Heart left ventricle (tissue), 16 donors: ENCODE measurements around the gene SRD5A3. TPM values are rescaled to one million over a fixed set of nuclear protein-coding genes. Genes with fewer than 3 reads are reported as not detected.

Experiments used
- ATAC-seq, 4 donors: fragments of 200-7000 bp; cut with Tn5 transposase; one replicate each; pipeline ENCODE4 v1.9.1; 2020 to 2022; ENCODE audit warnings: moderate library complexity in 4 of 4, mild to moderate bottlenecking in 3 of 4, moderate number of reproducible peaks in 1 of 4
- DNase-seq, 5 donors: peaks; one replicate each; pipeline ENCODE4 v3.0.0-alpha.2; 2020
- H3K27ac ChIP-seq, 12 donors: fragments of 200-600 bp; sonication (generic) in 4 of 12; one replicate each; pipeline versions ENCODE4 v1.5.0 to v1.8.0; 2016 to 2022; ENCODE audit warnings: mild to moderate bottlenecking in 2 of 12
- H3K27me3 ChIP-seq, 9 donors: fragments of 200-600 bp; sonication (generic) in 2 of 9; one replicate each; pipeline versions ENCODE4 v1.5.1 to v1.8.0; 2016 to 2022; ENCODE audit warnings: mild to moderate bottlenecking in 3 of 9
- H3K36me3 ChIP-seq, 9 donors: fragments of 200-600 bp; sonication (generic) in 2 of 9; one replicate each; pipeline versions ENCODE4 v1.5.0 to v1.8.0; 2018 to 2022; ENCODE audit warnings: mild to moderate bottlenecking in 2 of 9
- H3K4me1 ChIP-seq, 12 donors: fragments of 200-600 bp; sonication (generic) in 4 of 12; one replicate each; pipeline versions ENCODE4 v1.5.0 to v1.8.0; 2016 to 2022; ENCODE audit warnings: mild to moderate bottlenecking in 3 of 12
- H3K4me3 ChIP-seq, 12 donors: fragments of 200-600 bp; sonication (generic) in 4 of 12; one replicate each; pipeline versions ENCODE4 v1.5.0 to v1.8.0; 2017 to 2022; ENCODE audit warnings: mild to moderate bottlenecking in 9 of 12, moderate library complexity in 4 of 12
- H3K9me3 ChIP-seq, 12 donors: fragments of 200-600 bp; sonication (generic) in 4 of 12; one replicate each; pipeline versions ENCODE4 v1.5.0 to v1.8.0; 2016 to 2022; ENCODE audit warnings: mild to moderate bottlenecking in 1 of 12
- POLR2A ChIP-seq, 2 donors: fragments of 450-650 bp; IDR thresholded peaks; one replicate each; pipeline ENCODE4 v1.6.1; 2017; ENCODE audit warnings: antibody characterized with exemption in 2 of 2, mild to moderate bottlenecking in 2 of 2, moderate library complexity in 2 of 2
- WGBS, 4 donors: extraction: QIAGEN DNeasy Blood & Tissue Kit in 2 of 4; methylation state at CpG; one replicate each; pipeline versions ENCODE4 v1.1.5 to v1.1.7; 2013 to 2018; 5-methylcytosine and 5-hydroxymethylcytosine counted together
- intact Hi-C, 10 donors: fragments of 100-400 bp; cut with DNase I; formaldehyde crosslinking; loops; one replicate each; pipeline versions ENCODE4 v1.11.1 to v1.14.2; 2022
- polyA plus RNA-seq, 2 donors: library from polyadenylated mRNA; stranded (reverse); fragments of 200-250 nt; gene quantifications; one replicate each; pipeline ENCODE4 v1.2.3, GENCODE V29; 2013
- total RNA-seq, 9 donors: library from RNA; depleted of rRNA in 2 of 9; stranded (reverse); fragments of >200 nt in 2 of 9; fragmentation: NEBNext Ultra II Directional in 3 of 9; extraction: Animal tissue kit (Norgen Biotek cat#: 25700) in 3 of 9; gene quantifications; one replicate each; pipeline versions ENCODE4 v1.1.0 to v1.2.4, GENCODE V29; 2016 to 2023
- TF ChIP-seq, protein P1 (sequence below), 12 donors: fragments of 200-600 bp; sonication (generic) in 4 of 12; IDR thresholded peaks; one replicate each; pipeline versions ENCODE4 v1.5.0 to v1.8.0; 2018 to 2022; ENCODE audit warnings: antibody characterized with exemption in 12 of 12, mild to moderate bottlenecking in 5 of 12
- donor health status: ischemic (EF 13 %, LVEDD 7.1; RV severe dilation, severe dysfunction).
- donor health status: healthy with polysubstance abuse.
- donor health status: DM: no; HTN: yes; CAD: no.
- donor health status: DM: no; HTN: no; CAD: no.
- donor health status: ischemic (EF 25% LVEDD 6.9; RV normal size, moderate dysfunction).
- donor health status: ischemic (EF 25% LVEDD 5.7; RV mildly dilated, moderate dysfunction).
- donor health status: healthy.
- donor health status: DM: yes; HTN: yes; CAD: no.
- donor health status: ischemic (EF 35%, LVEDD 5.7; RV mildly dilated, moderate dysfunction).
- donor health status: nonischemic (EF 11% LVEDD 7.7; RV severe dilation, severe dysfunction).
- donor health status: DM: yes; HTN: yes; CAD: no.
- donor health status: PGD.
- donor health status: ischemic (EF 29% LVEDD 5.4; RV normal size, mild dysfunction).
- donor health status: nonischemic (EF 23%, LVEDD 6.1; RV moderate dilation, normal function).

SRD5A3 gene
- total and polyA plus RNA-seq, 11 donors: 4.5 to 16.8 (median 7.8) TPM

DNA sequence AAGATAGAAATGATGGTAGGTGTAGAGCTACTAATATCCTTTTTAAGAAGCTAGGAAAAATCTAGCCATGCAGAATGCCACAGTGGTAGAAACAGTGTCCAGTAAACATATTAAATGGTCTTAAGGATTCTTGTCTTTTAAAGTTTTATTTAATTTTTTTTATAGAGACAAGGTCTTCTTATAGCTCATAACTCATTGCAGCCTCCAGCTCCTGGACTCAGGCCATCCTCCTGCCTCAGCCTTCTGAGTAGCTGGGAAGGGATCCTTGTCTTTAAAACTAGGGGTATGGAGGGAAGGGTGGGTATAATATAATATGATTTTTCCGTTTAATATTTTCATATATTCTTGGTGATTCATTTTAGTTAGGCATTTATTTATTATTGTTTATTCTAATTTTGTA lies 53.5 kb downstream of the SRD5A3 start:
- H3K9me3 ChIP-seq: no peaks in the 10 kb centered on the region
- peak overlapping the region in 1 of 12 donors; percentile 97 for H3K27ac ChIP-seq
- intact Hi-C loops: loop anchor here in 7 of 10 donors (5.0 to 10.0 kb wide), 6 partner anchors 52 to 617 kb away; partner anchors contain the start of genes SRD5A3 (in 5 of the 7) and CLOCK (in 3 of the 7)
- peak overlapping the region in 4 of 12 donors; percentile 92 to 100 (median 96) for H3K4me3 ChIP-seq
- TF ChIP-seq POLR2A (IDR thresholded peaks at IDR 0.05): no peak
- TF ChIP-seq, protein P1, sequence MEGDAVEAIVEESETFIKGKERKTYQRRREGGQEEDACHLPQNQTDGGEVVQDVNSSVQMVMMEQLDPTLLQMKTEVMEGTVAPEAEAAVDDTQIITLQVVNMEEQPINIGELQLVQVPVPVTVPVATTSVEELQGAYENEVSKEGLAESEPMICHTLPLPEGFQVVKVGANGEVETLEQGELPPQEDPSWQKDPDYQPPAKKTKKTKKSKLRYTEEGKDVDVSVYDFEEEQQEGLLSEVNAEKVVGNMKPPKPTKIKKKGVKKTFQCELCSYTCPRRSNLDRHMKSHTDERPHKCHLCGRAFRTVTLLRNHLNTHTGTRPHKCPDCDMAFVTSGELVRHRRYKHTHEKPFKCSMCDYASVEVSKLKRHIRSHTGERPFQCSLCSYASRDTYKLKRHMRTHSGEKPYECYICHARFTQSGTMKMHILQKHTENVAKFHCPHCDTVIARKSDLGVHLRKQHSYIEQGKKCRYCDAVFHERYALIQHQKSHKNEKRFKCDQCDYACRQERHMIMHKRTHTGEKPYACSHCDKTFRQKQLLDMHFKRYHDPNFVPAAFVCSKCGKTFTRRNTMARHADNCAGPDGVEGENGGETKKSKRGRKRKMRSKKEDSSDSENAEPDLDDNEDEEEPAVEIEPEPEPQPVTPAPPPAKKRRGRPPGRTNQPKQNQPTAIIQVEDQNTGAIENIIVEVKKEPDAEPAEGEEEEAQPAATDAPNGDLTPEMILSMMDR (IDR thresholded peaks at IDR 0.05): no peak
- WGBS, 4 donors: 78 to 90% (median 82%) methylated on average over 1 of the region's 1 CpG
- DNase-seq (no peak), ATAC-seq (no peak)
- H3K27me3 ChIP-seq: no peaks in the 10 kb centered on the region
- peaks cover 0 to 67% (median 35%) of the 10 kb centered on the region in 12 donors for H3K4me1 ChIP-seq
- H3K36me3 ChIP-seq: peaks cover 0 to 50% (median 22%) of the 10 kb centered on the region in 9 donors

DNA sequence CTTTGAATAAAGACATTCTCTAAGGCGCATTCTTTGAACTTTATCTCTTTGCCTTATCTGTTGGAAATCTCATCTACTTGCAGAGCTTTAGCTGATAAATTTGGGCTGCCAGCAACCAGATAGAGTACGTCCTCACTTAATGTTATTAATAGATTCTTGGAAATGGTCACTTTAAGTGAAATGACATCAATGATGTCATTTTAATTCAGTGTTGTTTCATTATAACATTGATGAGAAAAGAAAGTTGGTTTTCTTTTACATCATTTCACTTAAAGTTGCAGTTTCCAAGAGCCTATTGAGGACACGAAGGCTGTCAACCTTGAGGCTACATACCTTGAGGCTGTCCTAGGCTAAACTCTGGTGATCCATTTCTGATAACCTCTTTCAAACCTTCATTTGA lies 59.0 kb downstream of the SRD5A3 start:
- DNase-seq: no peak
- Histone ChIP-seq H3K36me3 (peaks cover 0 to 80% (median 54%) of the 10 kb centered on the region in 9 donors), H3K4me1 (peaks cover 12 to 84% (median 27%) of the 10 kb centered on the region in 12 donors), H3K27ac (no peak overlapping the region), H3K4me3 (no peak overlapping the region), H3K9me3 (no peaks in the 10 kb centered on the region), H3K27me3 (no peaks in the 10 kb centered on the region)
- no peak for TF ChIP-seq POLR2A (IDR thresholded peaks at IDR 0.05)
- TF ChIP-seq, protein P1 (IDR thresholded peaks at IDR 0.05): no peak
- intact Hi-C loops: loop anchor here in 2 of 10 donors (5.0 to 10.0 kb wide), 2 partner anchors 37 to 140 kb away; partner anchors contain the start of gene CLOCK (in 1 of the 2)
- ATAC-seq: no peak
- 77 to 83% (median 80%) methylated on average over 3 of the region's 3 CpGs for WGBS, 4 donors

DNA sequence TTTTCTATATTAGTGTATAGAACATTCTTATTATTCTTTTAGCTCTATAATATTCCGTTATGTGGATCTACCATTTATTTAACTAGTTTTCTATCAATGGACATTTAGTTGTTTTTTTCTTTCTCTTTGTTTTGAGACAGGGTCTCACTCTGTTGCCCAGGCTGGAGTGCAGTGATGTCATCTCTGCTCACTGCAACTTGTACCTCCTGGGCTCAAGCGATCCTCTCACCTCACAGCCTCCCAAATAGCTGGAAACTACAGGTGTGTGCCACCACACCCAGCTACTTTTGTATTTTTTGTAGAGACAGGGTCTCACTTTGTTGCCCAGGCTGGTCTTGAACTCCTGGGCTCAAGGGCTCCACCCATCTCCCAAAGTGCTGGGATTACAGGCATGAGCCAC lies 60.5 kb downstream of the SRD5A3 start:
- Histone ChIP-seq H3K4me1 (peaks cover 9 to 80% (median 22%) of the 10 kb centered on the region in 12 donors), H3K36me3 (peaks cover 0 to 79% (median 49%) of the 10 kb centered on the region in 9 donors)
- WGBS, 4 donors: 95 to 99% (median 97%) methylated on average over 2 of the region's 2 CpGs

DNA sequence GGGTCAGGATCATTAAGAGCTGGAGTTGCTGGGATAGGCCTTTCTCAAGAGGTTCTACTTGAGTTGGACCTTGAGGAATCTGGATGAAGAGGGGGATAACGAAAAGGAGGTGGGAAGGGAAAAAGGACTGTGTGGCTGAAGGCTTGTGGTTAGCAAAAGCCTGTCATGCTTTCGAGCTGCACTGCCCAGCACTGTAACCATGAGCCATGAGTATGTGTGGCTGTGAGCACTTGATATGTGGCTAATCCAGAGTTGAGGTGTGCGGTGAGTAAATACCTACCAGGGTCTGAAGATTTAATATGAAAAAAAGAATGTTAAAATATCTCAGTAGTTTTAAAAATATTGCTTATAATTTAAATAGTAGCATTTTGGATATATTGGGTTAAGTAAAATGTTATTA lies 61.1 kb downstream of the SRD5A3 start:
- H3K36me3 ChIP-seq: peaks cover 0 to 80% (median 52%) of the 10 kb centered on the region in 9 donors
- no peak overlapping the region for H3K4me3 ChIP-seq
- WGBS, 4 donors: 88 to 96% (median 94%) methylated on average over 3 of the region's 3 CpGs
- DNase-seq: no peak
- H3K4me1 ChIP-seq: peaks cover 9 to 79% (median 22%) of the 10 kb centered on the region in 12 donors
- intact Hi-C loops: loop anchor here in 2 of 10 donors (5.0 to 10.0 kb wide), 2 partner anchors 35 to 138 kb away; partner anchors contain the start of gene CLOCK (in 1 of the 2)
- H3K27ac ChIP-seq: no peak overlapping the region
- no peaks in the 10 kb centered on the region for H3K9me3 ChIP-seq
- no peak for ATAC-seq
- H3K27me3 ChIP-seq: no peaks in the 10 kb centered on the region
- TF ChIP-seq, protein P1 (IDR thresholded peaks at IDR 0.05): no peak
- no peak for TF ChIP-seq POLR2A (IDR thresholded peaks at IDR 0.05)

More for the DNA sequence above, 60.5 kb downstream of the SRD5A3 start:
- no peak overlapping the region for H3K27ac ChIP-seq
- ATAC-seq (no peak), DNase-seq (no peak)
- H3K4me3 ChIP-seq: no peak overlapping the region
- TF ChIP-seq POLR2A (IDR thresholded peaks at IDR 0.05): no peak
- TF ChIP-seq, protein P1 (IDR thresholded peaks at IDR 0.05): no peak
- intact Hi-C loops: loop anchor here in 2 of 10 donors (5.0 to 10.0 kb wide), 2 partner anchors 36 to 138 kb away; partner anchors contain the start of gene CLOCK (in 1 of the 2)
- no peaks in the 10 kb centered on the region for H3K9me3 ChIP-seq
- H3K27me3 ChIP-seq: no peaks in the 10 kb centered on the region
